Esophagus muscularis mucosa (tissue), 4 donors: Measurements from ENCODE around the gene ME3. TPM values are rescaled to one million over a fixed set of nuclear protein-coding genes. Genes with fewer than 3 reads are reported as not detected.

Experiments
- DNase-seq: peaks from one replicate; pipeline ENCODE4 v3.0.0-alpha.2; 2017; ENCODE audit errors: extremely low spot score
- H3K27ac ChIP-seq, 4 donors: fragments of 200-600 bp; sonication (generic); replicated peaks in 1 of 4; 1 replicate in 3 of 4; 2 replicates in 1 of 4; pipeline ENCODE4 v1.5.1; 2016 to 2019; ENCODE audit warnings: mild to moderate bottlenecking in 1 of 4
- H3K27me3 ChIP-seq, 4 donors: fragments of 200-600 bp; sonication (generic); one replicate each; pipeline versions ENCODE4 v1.5.1 to v1.6.0; 2016 to 2019
- H3K36me3 ChIP-seq, 4 donors: fragments of 200-600 bp; sonication (generic); one replicate each; pipeline ENCODE4 v1.5.1; 2016 to 2019
- H3K4me1 ChIP-seq, 4 donors: fragments of 200-600 bp; sonication (generic); one replicate each; pipeline ENCODE4 v1.5.1; 2016 to 2019
- H3K4me3 ChIP-seq, 4 donors: fragments of 200-600 bp; sonication (generic); 1 replicate in 2 of 4; 2 replicates in 2 of 4; pipeline ENCODE4 v1.5.1; 2016 to 2019; ENCODE audit warnings: mild to moderate bottlenecking in 4 of 4, moderate library complexity in 1 of 4
- H3K9me3 ChIP-seq, 4 donors: fragments of 200-600 bp; sonication (generic); 1 replicate in 3 of 4; 2 replicates in 1 of 4; pipeline ENCODE4 v1.5.1; 2016 to 2019
- CTCF ChIP-seq, 3 experiments: fragments of 200-600 bp in 2 of 3; fragments of 450-650 bp in 1 of 3; sonication (generic) in 2 of 3; IDR thresholded peaks; one replicate each; pipeline ENCODE4 v1.5.1; 2017 to 2019; ENCODE audit warnings: antibody characterized with exemption in 3 of 3, mild to moderate bottlenecking in 2 of 3, moderate library complexity in 1 of 3
- EP300 ChIP-seq: sonication (generic); formaldehyde crosslinking; IDR thresholded peaks from one replicate; pipeline ENCODE4 v1.6.1; 2017; ENCODE audit warnings: antibody characterized with exemption
- POLR2A ChIP-seq: fragments of 450-650 bp; IDR thresholded peaks from one replicate; pipeline ENCODE4 v1.6.1; 2017; ENCODE audit warnings: antibody characterized with exemption, moderate library complexity, mild to moderate bottlenecking, low read depth
- POLR2AphosphoS5 ChIP-seq, 2 donors: sonication (generic); formaldehyde crosslinking; IDR thresholded peaks; one replicate each; pipeline ENCODE4 v1.6.1; 2017; ENCODE audit warnings: antibody characterized with exemption in 2 of 2
- WGBS: methylation state at CpG from one replicate; pipeline ENCODE4 v1.1.5; 2018; 5-methylcytosine and 5-hydroxymethylcytosine counted together
- intact Hi-C: fragments of 100-400 bp; cut with DNase I; formaldehyde crosslinking; loops from one replicate; pipeline ENCODE4 v1.15.1; 2023
- total RNA-seq, 4 donors: library from RNA; depleted of rRNA; stranded (reverse); fragments of >200 nt; gene quantifications; one replicate each; pipeline versions ENCODE4 v1.1.0 to v1.2.1, GENCODE V29; 2016

ME3 gene
- total RNA-seq, 4 donors from 2014 or later, result 20.4 to 50.1 (median 26.2) TPM

GRCh38 chr11:86579406-86579731 lies 93.0 kb downstream of the ME3 start:
- H3K36me3 ChIP-seq, result no peaks in the 10 kb centered on the region
- H3K9me3 ChIP-seq, result no peaks in the 10 kb centered on the region
- DNase-seq, result peak; percentile 70
- 77% methylated on average over 1 of the region's 1 CpG for WGBS
- peak overlapping the region in 3 of 4 donors; percentile 25 to 75 (median 71) for H3K27ac ChIP-seq
- peaks cover 44 to 63% (median 50%) of the 10 kb centered on the region in 4 donors for H3K4me1 ChIP-seq
- TF ChIP-seq POLR2AphosphoS5 (IDR thresholded peaks at IDR 0.05), result no peak
- TF ChIP-seq CTCF (IDR thresholded peaks at IDR 0.05), result no peak
- no peak for TF ChIP-seq EP300
- TF ChIP-seq POLR2A, result no peak
- intact Hi-C loops, result no loop called here
- no peaks in the 10 kb centered on the region for H3K27me3 ChIP-seq
- H3K4me3 ChIP-seq, result no peak overlapping the region

- peak overlapping the region; percentile 69 to 75 (median 72) for H3K27ac ChIP-seq
Measured at GRCh38 chr11:86578727-86579405, 93.5 kb downstream of the ME3 start.

GRCh38 chr11:86577644-86578636 lies 94.5 kb downstream of the ME3 start:
- H3K27ac ChIP-seq, result peak overlapping the region; percentile 69 to 75 (median 72)
- peak; percentile 92 for DNase-seq
- intact Hi-C loops, result no loop called here
- no peak overlapping the region for H3K4me3 ChIP-seq
- H3K36me3 ChIP-seq, result no peaks in the 10 kb centered on the region
- H3K9me3 ChIP-seq, result no peaks in the 10 kb centered on the region
- H3K4me1 ChIP-seq, result peaks cover 45 to 64% (median 51%) of the 10 kb centered on the region in 4 donors
- H3K27me3 ChIP-seq, result no peaks in the 10 kb centered on the region
- TF ChIP-seq EP300 (no peak), POLR2A (no peak), CTCF (IDR thresholded peaks at IDR 0.05) (no peak), POLR2AphosphoS5 (IDR thresholded peaks at IDR 0.05) (peak; percentile 63 to 72)
- WGBS, result 24% methylated on average over 10 of the region's 10 CpGs

More at GRCh38 chr11:86578727-86579405, 93.5 kb downstream of the ME3 start:
- H3K4me1 ChIP-seq, result peaks cover 45 to 64% (median 51%) of the 10 kb centered on the region in 4 donors
- WGBS, result 86% methylated on average over 2 of the region's 2 CpGs
- H3K9me3 ChIP-seq, result no peaks in the 10 kb centered on the region
- H3K27me3 ChIP-seq, result no peaks in the 10 kb centered on the region
- H3K4me3 ChIP-seq, result no peak overlapping the region
- DNase-seq, result no peak
- TF ChIP-seq CTCF (IDR thresholded peaks at IDR 0.05), result no peak
- TF ChIP-seq POLR2AphosphoS5 (IDR thresholded peaks at IDR 0.05), result no peak
- no peak for TF ChIP-seq POLR2A
- TF ChIP-seq EP300, result no peak
- intact Hi-C loops, result no loop called here
- H3K36me3 ChIP-seq, result no peaks in the 10 kb centered on the region

- H3K4me3 ChIP-seq, result no peak overlapping the region
- peak overlapping the region in 3 of 4 donors; percentile 69 to 75 (median 73) for H3K27ac ChIP-seq
- no peaks in the 10 kb centered on the region for H3K36me3 ChIP-seq
- H3K9me3 ChIP-seq, result no peaks in the 10 kb centered on the region
- intact Hi-C loops, result no loop called here
- H3K27me3 ChIP-seq, result no peaks in the 10 kb centered on the region
- DNase-seq, result peak; percentile 60
- no peak for TF ChIP-seq POLR2AphosphoS5 (IDR thresholded peaks at IDR 0.05)
- peaks cover 45 to 64% (median 51%) of the 10 kb centered on the region in 4 donors for H3K4me1 ChIP-seq
- WGBS, result 87% methylated on average over 1 of the region's 1 CpG
Measured at GRCh38 chr11:86576946-86577624, 95.3 kb downstream of the ME3 start.
